ENCODE results near the gene CIAO3.

Gene CIAO3

DNA sequence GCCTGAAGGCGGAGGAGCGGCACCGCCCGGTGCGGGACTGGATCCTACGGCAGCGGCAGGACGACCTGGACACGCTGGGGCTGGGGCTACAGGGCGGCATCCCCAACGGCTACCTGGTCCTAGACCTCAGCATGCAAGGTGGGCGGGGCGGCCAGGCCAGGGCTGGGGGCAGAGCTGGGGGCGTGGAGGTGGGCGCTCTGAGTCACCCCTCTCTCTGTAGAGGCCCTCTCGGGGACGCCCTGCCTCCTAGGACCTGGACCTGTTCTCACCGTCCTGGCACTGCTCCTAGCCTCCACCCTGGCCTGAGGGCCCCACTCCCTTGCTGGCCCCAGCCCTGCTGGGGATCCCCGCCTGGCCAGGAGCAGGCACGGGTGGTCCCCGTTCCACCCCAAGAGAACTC, 27.6 kb upstream of the CIAO3 start:
- no peaks in the 10 kb centered on the region for H3K4me1 Mint-ChIP-seq
- DNase-seq (ENCODE audit: low spot score in 2 of 2) (no peak), ATAC-seq (ENCODE audit: low read depth) (no peak)
- H3K4me3 Mint-ChIP-seq, result no peak overlapping the region
- H3K27me3 Mint-ChIP-seq, result peaks cover 6% of the 10 kb centered on the region
- H3K27ac Mint-ChIP-seq, result no peak overlapping the region
- H3K36me3 Mint-ChIP-seq, result no peaks in the 10 kb centered on the region
- no peaks in the 10 kb centered on the region for H3K9me3 Mint-ChIP-seq

- DNase-seq (ENCODE audit: low spot score in 2 of 2), result no peak
- Mint-ChIP-seq H3K27ac (no peak overlapping the region), H3K36me3 (no peaks in the 10 kb centered on the region), H3K27me3 (peaks cover 6% of the 10 kb centered on the region), H3K4me3 (no peak overlapping the region), H3K4me1 (no peaks in the 10 kb centered on the region), H3K9me3 (no peaks in the 10 kb centered on the region)
- ATAC-seq (ENCODE audit: low read depth), result no peak
Measured at GRCh38 chr16:767743-768235, 27.0 kb upstream of the CIAO3 start.

DNA sequence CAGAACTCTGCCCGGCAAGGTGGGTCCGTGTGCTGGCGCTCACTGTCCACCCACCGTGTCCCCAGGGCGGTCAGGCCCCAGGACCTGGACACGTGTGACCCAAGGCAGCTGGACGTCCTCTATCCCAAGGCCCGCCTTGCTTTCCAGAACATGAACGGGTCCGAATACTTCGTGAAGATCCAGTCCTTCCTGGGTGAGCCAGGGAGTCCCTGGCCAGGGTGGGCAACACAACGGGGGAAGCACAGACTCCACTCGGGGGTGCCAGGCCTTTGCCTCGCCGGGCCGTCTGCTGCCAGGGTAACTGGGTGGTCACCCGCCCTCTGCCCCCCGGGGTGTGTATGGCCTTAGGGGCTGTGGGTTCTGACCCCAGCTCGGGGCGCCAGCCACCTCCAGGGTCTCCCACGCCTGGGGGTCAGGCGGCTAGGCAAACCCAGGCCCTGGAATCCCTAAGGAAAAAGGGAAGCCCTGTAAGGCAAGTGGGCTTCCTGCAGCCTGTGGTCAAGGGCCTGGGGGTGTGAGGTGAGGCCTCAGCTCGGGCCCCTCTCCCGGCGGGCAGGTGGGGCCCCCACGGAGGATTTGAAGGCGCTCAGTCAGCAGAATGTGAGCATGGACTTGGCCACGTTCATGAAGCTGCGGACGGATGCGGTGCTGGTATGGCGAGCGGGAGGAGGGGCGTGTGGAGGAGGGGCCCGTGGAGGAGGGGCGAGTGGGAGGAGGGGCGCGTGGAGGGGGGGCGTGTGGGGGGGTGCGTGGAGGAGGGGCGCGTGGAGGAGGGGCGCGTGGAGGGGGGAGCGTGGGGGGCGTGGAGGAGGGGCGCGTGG, 26.2 kb upstream of the CIAO3 start:
- no peak for DNase-seq (ENCODE audit: low spot score in 2 of 2)
- Mint-ChIP-seq H3K9me3 (no peaks in the 10 kb centered on the region), H3K27me3 (peaks cover 9% of the 10 kb centered on the region), H3K4me1 (no peaks in the 10 kb centered on the region), H3K36me3 (no peaks in the 10 kb centered on the region), H3K4me3 (no peak overlapping the region), H3K27ac (no peak overlapping the region)
- no peak for ATAC-seq (ENCODE audit: low read depth)

- no peak overlapping the region for H3K4me3 Mint-ChIP-seq
- H3K9me3 Mint-ChIP-seq, result no peaks in the 10 kb centered on the region
- H3K4me1 Mint-ChIP-seq, result no peaks in the 10 kb centered on the region
- H3K36me3 Mint-ChIP-seq, result no peaks in the 10 kb centered on the region
- DNase-seq (ENCODE audit: low spot score in 2 of 2), result no peak
- no peak for ATAC-seq (ENCODE audit: low read depth)
- H3K27me3 Mint-ChIP-seq, result peaks cover 9% of the 10 kb centered on the region
- no peak overlapping the region for H3K27ac Mint-ChIP-seq
Measured at GRCh38 chr16:766008-766819, 25.4 kb upstream of the CIAO3 start.

DNA sequence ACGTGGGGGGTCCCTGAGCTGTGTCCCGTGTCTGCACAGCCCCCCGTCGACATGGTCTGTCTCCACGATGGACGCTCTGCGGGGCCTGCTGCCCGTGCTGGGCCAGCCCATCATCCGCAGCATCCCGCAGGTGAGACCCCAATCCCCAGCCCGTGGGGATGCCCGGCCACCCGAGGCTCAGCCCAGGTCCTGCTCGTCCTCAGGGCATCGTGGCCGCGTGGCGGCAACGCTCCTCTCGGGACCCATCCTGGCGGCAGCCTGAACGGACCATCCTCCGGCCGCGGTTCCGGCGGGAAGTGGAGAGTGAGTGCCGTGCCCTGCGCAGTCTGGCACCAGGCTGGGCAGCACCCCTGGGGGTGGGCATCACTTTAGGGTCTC, 24.7 kb upstream of the CIAO3 start:
- H3K9me3 Mint-ChIP-seq, result no peaks in the 10 kb centered on the region
- H3K27ac Mint-ChIP-seq, result no peak overlapping the region
- H3K36me3 Mint-ChIP-seq, result no peaks in the 10 kb centered on the region
- DNase-seq (ENCODE audit: low spot score in 2 of 2) (no peak), ATAC-seq (ENCODE audit: low read depth) (no peak)
- peaks cover 11% of the 10 kb centered on the region for H3K27me3 Mint-ChIP-seq
- no peaks in the 10 kb centered on the region for H3K4me1 Mint-ChIP-seq
- H3K4me3 Mint-ChIP-seq, result no peak overlapping the region

DNA sequence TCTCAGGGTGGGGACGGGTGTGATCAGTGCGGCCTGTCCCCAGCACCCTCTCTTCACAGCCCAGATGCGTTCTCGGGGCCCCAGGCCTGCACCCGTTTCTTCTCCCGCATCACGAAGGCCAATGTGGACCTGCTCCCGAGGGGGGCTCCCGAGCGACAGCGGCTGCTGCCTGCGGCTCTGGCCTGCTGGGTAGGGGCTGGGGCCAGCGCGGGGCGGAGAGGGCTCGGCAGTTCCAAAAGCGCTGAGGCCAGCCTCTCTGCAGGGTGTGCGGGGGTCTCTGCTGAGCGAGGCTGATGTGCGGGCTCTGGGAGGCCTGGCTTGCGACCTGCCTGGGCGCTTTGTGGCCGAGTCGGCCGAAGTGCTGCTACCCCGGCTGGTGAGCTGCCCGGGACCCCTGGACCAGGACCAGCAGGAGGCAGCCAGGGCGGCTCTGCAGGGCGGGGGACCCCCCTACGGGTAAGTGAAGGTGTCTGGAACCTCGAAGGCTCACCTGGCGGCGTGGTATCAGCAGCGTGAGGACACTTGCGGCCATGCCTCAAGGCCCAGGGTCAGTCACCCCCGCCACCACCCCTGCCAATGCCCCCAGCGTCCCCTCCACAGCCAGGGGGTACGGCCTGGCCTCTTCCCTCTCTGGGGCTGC, 24.2 kb upstream of the CIAO3 start:
- no peak for ATAC-seq (ENCODE audit: low read depth)
- no peak overlapping the region for H3K4me3 Mint-ChIP-seq
- no peak for DNase-seq (ENCODE audit: low spot score in 2 of 2)
- no peaks in the 10 kb centered on the region for H3K9me3 Mint-ChIP-seq
- H3K4me1 Mint-ChIP-seq, result no peaks in the 10 kb centered on the region
- no peaks in the 10 kb centered on the region for H3K36me3 Mint-ChIP-seq
- H3K27ac Mint-ChIP-seq, result no peak overlapping the region
- peaks cover 11% of the 10 kb centered on the region for H3K27me3 Mint-ChIP-seq

DNA sequence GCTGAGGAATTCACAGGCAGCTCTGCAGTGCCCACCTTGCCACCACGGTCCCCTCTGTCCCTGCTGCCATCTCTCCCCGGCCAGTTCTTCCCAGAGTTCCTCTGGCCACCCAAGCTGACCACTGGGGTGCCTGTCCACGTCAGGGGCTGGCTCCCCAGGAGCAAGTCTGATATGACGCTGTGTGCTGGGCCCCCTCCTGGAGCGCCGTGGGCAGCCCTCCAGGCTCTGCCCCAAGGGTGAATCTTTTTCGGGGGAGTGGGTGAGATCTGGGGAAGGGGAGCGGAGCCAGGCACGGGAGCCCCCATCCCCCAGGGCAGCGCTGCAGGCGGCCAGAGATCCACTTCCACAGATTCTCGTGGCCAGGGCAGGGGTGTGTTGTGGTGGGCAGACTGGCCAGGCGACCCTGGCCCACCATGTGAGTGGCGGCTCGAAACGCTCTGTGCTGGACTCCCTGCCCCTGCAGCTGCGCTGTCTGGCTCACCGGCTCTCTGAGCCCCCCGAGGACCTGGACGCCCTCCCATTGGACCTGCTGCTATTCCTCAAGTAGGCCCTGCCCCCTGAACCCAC, 23.5 kb upstream of the CIAO3 start:
- ATAC-seq (ENCODE audit: low read depth) (no peak), DNase-seq (ENCODE audit: low spot score in 2 of 2) (no peak)
- no peak overlapping the region for H3K4me3 Mint-ChIP-seq
- H3K27ac Mint-ChIP-seq, result no peak overlapping the region
- no peaks in the 10 kb centered on the region for H3K36me3 Mint-ChIP-seq
- H3K9me3 Mint-ChIP-seq, result no peaks in the 10 kb centered on the region
- H3K27me3 Mint-ChIP-seq, result peaks cover 9% of the 10 kb centered on the region
- H3K4me1 Mint-ChIP-seq, result no peaks in the 10 kb centered on the region

DNA sequence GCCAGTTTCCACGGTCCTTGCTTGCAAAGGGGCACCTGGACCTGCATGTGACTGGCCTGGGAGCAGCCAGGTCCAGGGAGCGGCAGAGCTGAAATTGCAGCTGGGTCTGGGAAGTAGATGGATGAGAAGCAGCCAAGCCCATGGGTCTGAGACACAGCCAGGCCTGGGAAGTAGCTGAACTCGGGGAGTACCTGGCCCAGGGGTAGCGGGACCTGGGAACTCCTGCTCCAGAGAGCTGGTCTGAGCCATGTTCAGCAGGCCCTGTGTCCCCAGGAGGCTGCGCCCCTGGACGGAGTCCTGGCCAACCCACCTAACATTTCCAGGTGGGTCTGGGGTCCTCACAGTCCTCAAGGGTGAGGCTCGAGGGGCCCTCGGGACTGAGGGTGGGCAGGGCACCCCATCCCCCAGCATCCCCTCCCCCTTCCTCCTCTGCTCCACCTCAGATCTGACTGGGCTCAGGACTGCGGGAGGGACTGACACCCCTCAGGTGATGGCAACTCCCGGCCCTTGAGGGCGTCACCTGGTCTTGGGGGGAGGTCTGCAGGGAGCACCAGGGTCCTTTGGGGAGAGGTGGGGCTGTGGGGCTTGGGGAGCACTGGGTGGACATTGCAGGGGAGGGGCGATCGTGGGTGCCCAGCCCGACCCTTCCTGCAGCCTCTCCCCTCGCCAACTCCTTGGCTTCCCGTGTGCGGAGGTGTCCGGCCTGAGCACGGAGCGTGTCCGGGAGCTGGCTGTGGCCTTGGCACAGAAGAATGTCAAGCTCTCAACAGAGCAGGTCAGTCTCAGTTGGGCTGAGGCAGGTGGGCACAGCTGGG, 22.8 kb upstream of the CIAO3 start:
- H3K4me3 Mint-ChIP-seq, result no peak overlapping the region
- ATAC-seq (ENCODE audit: low read depth) (no peak), DNase-seq (ENCODE audit: low spot score in 2 of 2) (no peak)
- no peak overlapping the region for H3K27ac Mint-ChIP-seq
- H3K4me1 Mint-ChIP-seq, result no peaks in the 10 kb centered on the region
- H3K27me3 Mint-ChIP-seq, result peaks cover 9% of the 10 kb centered on the region
- no peaks in the 10 kb centered on the region for H3K9me3 Mint-ChIP-seq
- no peaks in the 10 kb centered on the region for H3K36me3 Mint-ChIP-seq

DNA sequence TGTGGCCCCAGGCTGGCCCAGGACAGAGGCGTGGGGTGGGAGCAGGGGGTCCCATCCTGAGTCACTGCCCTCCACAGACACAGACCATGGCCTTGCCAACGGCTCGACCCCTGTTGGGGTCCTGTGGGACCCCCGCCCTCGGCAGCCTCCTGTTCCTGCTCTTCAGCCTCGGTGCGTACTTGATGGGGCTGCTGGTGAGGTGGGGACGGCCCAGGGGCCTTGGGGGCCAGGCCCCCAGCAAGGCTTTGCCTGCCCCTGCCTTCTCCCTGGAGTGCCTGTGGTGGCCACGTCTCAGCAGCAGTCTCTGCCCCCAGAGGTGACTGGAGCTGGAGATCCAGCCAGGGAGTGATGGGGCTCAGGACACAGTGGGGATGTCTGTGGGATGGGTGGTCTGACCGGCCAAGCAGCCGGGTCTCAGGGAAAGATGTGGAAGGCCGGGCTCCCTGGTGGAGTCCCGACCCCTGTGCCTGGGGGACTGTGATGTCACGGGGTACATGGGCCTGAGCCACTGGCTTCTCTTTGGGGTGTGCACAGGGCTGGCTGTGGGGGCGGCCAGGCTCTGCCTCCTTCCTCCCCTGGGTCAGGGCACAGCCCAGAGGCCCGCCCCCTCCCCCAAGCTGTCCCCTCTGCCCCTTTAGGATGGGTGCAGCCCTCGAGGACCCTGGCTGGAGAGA, 21.9 kb upstream of the CIAO3 start:
- no peak overlapping the region for H3K27ac Mint-ChIP-seq
- no peaks in the 10 kb centered on the region for H3K4me1 Mint-ChIP-seq
- H3K27me3 Mint-ChIP-seq, result peaks cover 11% of the 10 kb centered on the region
- ATAC-seq (ENCODE audit: low read depth), result no peak
- no peak overlapping the region for H3K4me3 Mint-ChIP-seq
- no peaks in the 10 kb centered on the region for H3K36me3 Mint-ChIP-seq
- no peak for DNase-seq (ENCODE audit: low spot score in 2 of 2)
- no peaks in the 10 kb centered on the region for H3K9me3 Mint-ChIP-seq

- no peak overlapping the region for H3K27ac Mint-ChIP-seq
- H3K4me3 Mint-ChIP-seq, result no peak overlapping the region
- H3K36me3 Mint-ChIP-seq, result no peaks in the 10 kb centered on the region
- no peaks in the 10 kb centered on the region for H3K4me1 Mint-ChIP-seq
- no peaks in the 10 kb centered on the region for H3K9me3 Mint-ChIP-seq
- DNase-seq (ENCODE audit: low spot score in 2 of 2) (no peak), ATAC-seq (ENCODE audit: low read depth) (no peak)
- peaks cover 13% of the 10 kb centered on the region for H3K27me3 Mint-ChIP-seq
Measured at GRCh38 chr16:761625-762513, 21.1 kb upstream of the CIAO3 start.

- peaks cover 16% of the 10 kb centered on the region for H3K27me3 Mint-ChIP-seq
- ATAC-seq (ENCODE audit: low read depth) (no peak), DNase-seq (ENCODE audit: low spot score in 2 of 2) (no peak)
- no peak within 1 kb of the TSS for H3K4me3 Mint-ChIP-seq
- H3K36me3 Mint-ChIP-seq, result peaks cover 2% of the 10 kb centered on the region
- peaks cover 2% of the 10 kb centered on the region for H3K9me3 Mint-ChIP-seq
- no peaks in the 10 kb centered on the region for H3K4me1 Mint-ChIP-seq
- H3K27ac Mint-ChIP-seq, result no peak within 1 kb of the TSS
Measured at GRCh38 chr16:760545-761343, 19.9 kb upstream of the CIAO3 start, which contains the start of gene MSLN. TSS of gene MSLN (plus strand) at chr16:760734. CDS start at chr16:762681, 1,947 bp downstream.
